OCI-LY3 (cell line): ENCODE data around the gene GPR142.

Experiments
- H2AFZ ChIP-seq: fragments of 200-600, 300-600 bp; shearing (Covaris generic); 2 replicates; pipeline ENCODE4 v1.6.0; 2014; ENCODE audit warnings: antibody characterized with exemption, low read depth, low read length
- H3K27ac ChIP-seq: fragments of 200-600, 300-600 bp; sonication (generic); 2 replicates; pipeline ENCODE4 v1.5.1; 2014; ENCODE audit warnings: mild to moderate bottlenecking, low read length, moderate library complexity, mixed read lengths
- H3K27me3 ChIP-seq: fragments of 200-600, 300-600 bp; sonication (generic); 2 replicates; pipeline ENCODE4 v1.6.1; 2014; ENCODE audit warnings: low read depth, low read length, mixed read lengths
- H3K36me3 ChIP-seq: fragments of 200-600, 300-600 bp; sonication (generic); replicated peaks from 2 replicates; pipeline ENCODE3; 2014; ENCODE audit warnings: low read depth, low read length, mixed read lengths
- H3K4me1 ChIP-seq: fragments of 300-600, 200-600 bp; sonication (generic); 2 replicates; pipeline ENCODE4 v1.6.1; 2014; ENCODE audit warnings: low read length, mixed read lengths
- H3K4me2 ChIP-seq: fragments of 200-600, 300-600 bp; sonication (generic); 2 replicates; pipeline ENCODE4 v1.6.1; 2014; ENCODE audit warnings: low read length, mixed read lengths
- H3K4me3 ChIP-seq: fragments of 300-600, 200-600 bp; sonication (generic); 2 replicates; pipeline ENCODE4 v1.5.1; 2014; ENCODE audit warnings: antibody characterized with exemption, mild to moderate bottlenecking, low read length, moderate library complexity
- H3K79me2 ChIP-seq: fragments of 300-600, 200-600 bp; shearing (Covaris generic); 2 replicates; pipeline ENCODE4 v1.6.1; 2014; ENCODE audit warnings: mild to moderate bottlenecking, low read length, mixed read lengths
- H3K9ac ChIP-seq: fragments of 300-600, 200-600 bp; shearing (Covaris generic); 2 replicates; pipeline ENCODE4 v1.6.0; 2014; ENCODE audit warnings: mild to moderate bottlenecking, low read length, moderate library complexity
- H3K9me3 ChIP-seq: fragments of 200-600, 300-600 bp; shearing (Covaris generic); 2 replicates; pipeline ENCODE4 v1.6.1; 2014; ENCODE audit warnings: low read length, mixed read lengths; ENCODE audit not compliant: insufficient read depth
- H4K20me1 ChIP-seq: fragments of 200-600, 300-600 bp; sonication (generic); 2 replicates; pipeline ENCODE4 v1.6.1; 2016; ENCODE audit warnings: low read length, mixed read lengths; ENCODE audit not compliant: insufficient read depth
- EZH2phosphoT487 ChIP-seq: fragments of 200-600 bp; shearing (Covaris generic); IDR thresholded peaks from 2 replicates; pipeline ENCODE4 v1.6.1; 2018; ENCODE audit warnings: antibody characterized with exemption, mixed run types, low read depth
- TF ChIP-seq, protein P1 (sequence below): fragments of 200-600, 300-600 bp; sonication (generic); IDR thresholded peaks from 2 replicates; pipeline ENCODE4 v1.5.1; 2014; ENCODE audit warnings: antibody characterized with exemption, low read length, low read depth

The GPR142 gene

DNA sequence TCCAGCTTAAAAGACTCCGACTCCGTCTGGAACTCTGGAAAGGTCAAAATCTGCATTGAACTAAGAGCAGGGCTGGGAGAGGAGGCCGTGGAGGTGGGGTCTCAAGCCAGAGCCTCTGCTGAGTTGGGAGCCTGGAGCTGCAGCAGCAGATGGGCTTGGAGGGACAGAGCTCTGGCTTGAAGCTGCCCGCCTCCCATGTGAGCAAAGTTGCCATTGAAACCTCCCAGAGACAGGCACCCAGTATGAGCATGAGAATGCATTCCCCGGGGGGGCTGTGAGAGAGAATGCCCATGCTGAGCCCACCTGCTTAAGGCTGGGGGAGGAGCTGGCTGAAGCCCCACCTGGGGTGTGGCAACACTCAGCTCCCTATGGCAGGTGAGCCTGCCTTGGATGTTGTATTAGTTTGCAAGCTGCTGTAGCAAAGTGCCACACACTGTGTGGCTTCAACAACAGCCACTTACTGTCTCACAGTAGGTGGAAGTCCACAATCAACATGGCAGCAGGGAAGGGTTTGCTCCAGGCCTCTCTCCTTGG lies 31.7 kb upstream of the GPR142 start:
- Histone ChIP-seq H3K4me3 (no peak overlapping the region), H3K27me3 (peaks cover 7% of the 10 kb centered on the region), H3K27ac (no peak overlapping the region), H3K9ac (no peak overlapping the region), H3K79me2 (no peaks in the 10 kb centered on the region), H3K4me2 (no peak overlapping the region), H3K4me1 (no peaks in the 10 kb centered on the region), H3K36me3 (no peaks in the 10 kb centered on the region), H2AFZ (no peak overlapping the region), H4K20me1 (no peaks in the 10 kb centered on the region), H3K9me3 (no peaks in the 10 kb centered on the region)
- no peak for TF ChIP-seq EZH2phosphoT487
- TF ChIP-seq, protein P1, sequence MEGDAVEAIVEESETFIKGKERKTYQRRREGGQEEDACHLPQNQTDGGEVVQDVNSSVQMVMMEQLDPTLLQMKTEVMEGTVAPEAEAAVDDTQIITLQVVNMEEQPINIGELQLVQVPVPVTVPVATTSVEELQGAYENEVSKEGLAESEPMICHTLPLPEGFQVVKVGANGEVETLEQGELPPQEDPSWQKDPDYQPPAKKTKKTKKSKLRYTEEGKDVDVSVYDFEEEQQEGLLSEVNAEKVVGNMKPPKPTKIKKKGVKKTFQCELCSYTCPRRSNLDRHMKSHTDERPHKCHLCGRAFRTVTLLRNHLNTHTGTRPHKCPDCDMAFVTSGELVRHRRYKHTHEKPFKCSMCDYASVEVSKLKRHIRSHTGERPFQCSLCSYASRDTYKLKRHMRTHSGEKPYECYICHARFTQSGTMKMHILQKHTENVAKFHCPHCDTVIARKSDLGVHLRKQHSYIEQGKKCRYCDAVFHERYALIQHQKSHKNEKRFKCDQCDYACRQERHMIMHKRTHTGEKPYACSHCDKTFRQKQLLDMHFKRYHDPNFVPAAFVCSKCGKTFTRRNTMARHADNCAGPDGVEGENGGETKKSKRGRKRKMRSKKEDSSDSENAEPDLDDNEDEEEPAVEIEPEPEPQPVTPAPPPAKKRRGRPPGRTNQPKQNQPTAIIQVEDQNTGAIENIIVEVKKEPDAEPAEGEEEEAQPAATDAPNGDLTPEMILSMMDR: no peak

DNA sequence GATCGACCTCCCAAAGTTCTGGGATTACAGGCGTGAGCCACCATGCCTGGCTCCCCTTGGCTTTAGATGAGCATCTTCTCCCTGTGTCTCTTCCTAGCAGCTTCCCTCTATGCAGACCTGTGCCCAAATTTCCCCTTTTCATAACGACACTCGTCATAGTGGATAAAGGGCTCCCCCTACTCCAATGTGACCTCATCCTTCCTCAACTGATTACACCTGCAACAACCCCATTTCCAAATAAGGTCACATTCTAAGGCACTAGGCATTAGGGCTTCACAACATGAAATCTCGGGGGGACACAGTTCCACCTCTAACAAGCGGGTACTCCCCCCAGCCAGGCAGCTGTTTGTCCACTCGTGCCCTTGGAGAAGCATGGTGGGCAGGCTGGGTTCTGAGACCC lies 31.0 kb upstream of the GPR142 start:
- no peaks in the 10 kb centered on the region for H3K79me2 ChIP-seq
- H4K20me1 ChIP-seq: no peaks in the 10 kb centered on the region
- H2AFZ ChIP-seq: no peak overlapping the region
- H3K4me2 ChIP-seq: no peak overlapping the region
- no peaks in the 10 kb centered on the region for H3K4me1 ChIP-seq
- TF ChIP-seq, protein P1: no peak
- TF ChIP-seq EZH2phosphoT487: no peak
- no peak overlapping the region for H3K27ac ChIP-seq
- no peak overlapping the region for H3K9ac ChIP-seq
- H3K4me3 ChIP-seq: no peak overlapping the region
- no peaks in the 10 kb centered on the region for H3K9me3 ChIP-seq
- H3K27me3 ChIP-seq: peaks cover 7% of the 10 kb centered on the region
- no peaks in the 10 kb centered on the region for H3K36me3 ChIP-seq

DNA sequence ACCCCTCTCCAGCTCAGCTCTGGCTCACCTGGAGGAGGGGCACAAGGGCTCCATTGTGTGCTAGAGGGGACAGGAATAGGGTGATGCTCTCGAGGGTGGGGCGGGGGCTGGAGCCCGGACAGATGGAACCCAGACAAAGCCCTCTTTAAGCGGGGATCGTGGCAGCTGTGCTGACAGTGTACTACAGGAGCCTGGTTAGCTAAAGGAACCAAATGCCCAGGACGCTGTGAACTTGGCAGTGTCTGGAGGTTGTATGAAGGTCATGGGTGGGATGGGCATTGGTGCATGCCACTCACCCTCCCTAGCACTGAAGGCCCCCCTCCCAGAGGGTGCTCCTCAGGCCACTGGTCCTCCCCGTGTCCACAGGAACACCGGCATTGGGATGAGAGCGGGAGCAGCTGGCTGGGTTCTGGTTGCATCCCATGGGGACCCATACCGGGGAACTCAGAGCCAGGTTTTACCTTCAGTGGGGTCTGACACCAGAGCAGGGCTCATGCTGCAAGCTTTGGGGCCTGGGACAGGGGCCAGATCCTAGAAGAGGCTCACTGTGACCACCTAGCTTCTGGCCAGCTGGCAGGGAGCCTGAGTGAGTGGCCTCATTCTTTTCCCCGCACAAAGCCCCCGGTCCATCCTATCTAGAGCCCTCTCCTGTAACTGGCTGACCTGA lies 29.3 kb upstream of the GPR142 start:
- H3K4me3 ChIP-seq: no peak overlapping the region
- no peaks in the 10 kb centered on the region for H3K36me3 ChIP-seq
- no peak overlapping the region for H3K27ac ChIP-seq
- H3K4me1 ChIP-seq: no peaks in the 10 kb centered on the region
- no peak overlapping the region for H3K9ac ChIP-seq
- no peak overlapping the region for H3K4me2 ChIP-seq
- H3K9me3 ChIP-seq: no peaks in the 10 kb centered on the region
- H2AFZ ChIP-seq: no peak overlapping the region
- TF ChIP-seq EZH2phosphoT487: no peak
- TF ChIP-seq, protein P1: no peak
- H3K79me2 ChIP-seq: no peaks in the 10 kb centered on the region
- H3K27me3 ChIP-seq: peaks cover 7% of the 10 kb centered on the region
- no peaks in the 10 kb centered on the region for H4K20me1 ChIP-seq

DNA sequence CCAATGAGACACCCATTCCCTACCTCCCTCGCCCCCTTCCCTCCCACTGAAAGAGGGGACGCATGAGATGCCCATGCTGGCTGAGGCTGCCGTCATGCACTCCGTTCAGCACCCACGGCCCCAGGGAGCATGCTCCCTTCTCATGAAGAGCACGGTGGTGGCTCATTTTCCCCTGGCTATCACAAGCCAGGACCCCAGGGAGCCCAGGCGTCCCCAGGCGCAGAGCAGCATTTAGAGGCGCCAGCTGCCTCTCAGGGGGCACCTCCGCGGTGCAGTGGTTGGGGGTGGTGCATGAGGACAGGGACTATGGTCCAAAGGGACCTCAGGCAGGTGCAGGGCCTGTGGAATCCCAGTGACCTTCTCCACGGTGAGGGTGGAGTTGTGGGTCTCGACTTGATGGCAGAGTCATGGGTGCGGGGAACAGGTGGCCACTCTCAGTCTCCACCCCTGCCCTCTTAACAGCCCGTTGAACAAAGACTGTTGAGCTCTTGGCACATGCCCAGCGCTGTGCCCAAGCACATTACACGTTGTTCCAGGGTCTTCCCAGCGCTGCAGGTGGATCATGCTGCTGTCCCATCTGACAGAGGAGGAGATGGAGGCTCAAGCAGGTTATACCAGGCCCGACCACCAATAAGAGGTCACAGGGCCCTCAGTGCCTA lies 27.6 kb upstream of the GPR142 start:
- Histone ChIP-seq H2AFZ (no peak overlapping the region), H3K27me3 (peaks cover 7% of the 10 kb centered on the region), H3K4me1 (no peaks in the 10 kb centered on the region), H3K4me3 (no peak overlapping the region), H3K27ac (no peak overlapping the region), H3K79me2 (no peaks in the 10 kb centered on the region), H3K36me3 (no peaks in the 10 kb centered on the region), H3K9ac (no peak overlapping the region), H3K4me2 (no peak overlapping the region), H4K20me1 (no peaks in the 10 kb centered on the region), H3K9me3 (no peaks in the 10 kb centered on the region)
- TF ChIP-seq, protein P1: no peak
